Brain pericyte (primary cell): ENCODE data around the gene XK.
"Not testable (repeated sequence)": the region's sequence is repeated elsewhere in the genome, so short reads cannot be mapped to it uniquely, and the experiment has no call there.

Experiments
- DNase-seq: peaks from one replicate; pipeline ENCODE4 v3.0.0-alpha.2; 2012; ENCODE audit warnings: low read depth, low spot score

XK gene

GRCh38 chrX:37685381-37686359 is at the start of gene XK:
Gene XK (plus strand): TSS chrX:37685791. CDS start chrX:37685962, 171 bp downstream.
- DNase-seq: no peak

GRCh38 chrX:37638047-37638446 is 47.5 kb upstream of the XK start:
- DNase-seq: no peak

GRCh38 chrX:37640142-37640541 is 45.4 kb upstream of the XK start:
- DNase-seq: no peak

- DNase-seq: no peak
Observed at GRCh38 chrX:37641859-37642258, 43.7 kb upstream of the XK start.

GRCh38 chrX:37644381-37645305 is 40.9 kb upstream of the XK start:
- DNase-seq: no peak

GRCh38 chrX:37646254-37646653 is 39.3 kb upstream of the XK start:
- DNase-seq: no peak

- not testable (repeated sequence) for DNase-seq
Observed at GRCh38 chrX:37650879-37651278, 34.7 kb upstream of the XK start.

- no peak for DNase-seq
Observed at GRCh38 chrX:37651921-37652452, 33.6 kb upstream of the XK start.

- DNase-seq: no peak
Observed at GRCh38 chrX:37652589-37653231, 32.9 kb upstream of the XK start.

GRCh38 chrX:37653397-37654085 is 32.0 kb upstream of the XK start:
- DNase-seq: no peak

- no peak for DNase-seq
Observed at GRCh38 chrX:37658343-37659030, 27.1 kb upstream of the XK start.

- no peak for DNase-seq
Observed at GRCh38 chrX:37659047-37659446, 26.5 kb upstream of the XK start.

- no peak for DNase-seq
Observed at GRCh38 chrX:37662181-37662580, 23.4 kb upstream of the XK start.

GRCh38 chrX:37666516-37666915 is 19.1 kb upstream of the XK start:
- DNase-seq: peak; percentile 12

GRCh38 chrX:37667141-37667540 is 18.4 kb upstream of the XK start:
- no peak for DNase-seq

- no peak for DNase-seq
Observed at GRCh38 chrX:37672563-37672962, 13.0 kb upstream of the XK start.

GRCh38 chrX:37676811-37677210 is 8.8 kb upstream of the XK start:
- no peak for DNase-seq

- DNase-seq: no peak
Observed at GRCh38 chrX:37677243-37677642, 8.3 kb upstream of the XK start.

GRCh38 chrX:37677765-37678164 is 7.8 kb upstream of the XK start:
- DNase-seq: no peak

GRCh38 chrX:37678574-37678973 is 7.0 kb upstream of the XK start:
- no peak for DNase-seq
